H9 (cell line): Measurements from ENCODE around the gene EIF3K. TPM values are rescaled to one million over a fixed set of nuclear protein-coding genes. Genes with fewer than 3 reads are reported as not detected.

Experiments
- DNase-seq: peaks from one replicate; pipeline ENCODE4 v3.0.0-alpha.2; 2017
- H2AFZ ChIP-seq: one replicate; pipeline ENCODE4 v1.6.1; 2013; ENCODE audit warnings: mild to moderate bottlenecking, low read length, control low read depth, moderate library complexity
- H2AK5ac ChIP-seq: 2 replicates; pipeline ENCODE4 v1.6.1; 2013; ENCODE audit warnings: low read length, control low read depth, mixed read lengths; ENCODE audit not compliant: insufficient read length
- H2BK120ac ChIP-seq: one replicate; pipeline ENCODE4 v1.6.1; 2013; ENCODE audit warnings: low read depth, mild to moderate bottlenecking, low read length, control low read depth, inconsistent platforms; ENCODE audit not compliant: poor library complexity, severe bottlenecking
- H2BK12ac ChIP-seq: 2 replicates; pipeline ENCODE4 v1.6.1; 2013; ENCODE audit warnings: low read length, control low read depth, mixed read lengths, low read depth; ENCODE audit not compliant: insufficient read length
- H2BK15ac ChIP-seq: 2 replicates; pipeline ENCODE4 v1.6.1; 2013; ENCODE audit warnings: low read depth, low read length, control low read depth
- H2BK20ac ChIP-seq: one replicate; pipeline ENCODE4 v1.6.1; 2013; ENCODE audit warnings: low read depth, mild to moderate bottlenecking, low read length, control low read depth, inconsistent platforms; ENCODE audit not compliant: poor library complexity, severe bottlenecking
- H2BK5ac ChIP-seq: 2 replicates; pipeline ENCODE4 v1.6.1; 2013; ENCODE audit warnings: low read length, control low read depth, mixed read lengths; ENCODE audit not compliant: insufficient read length
- H3K14ac ChIP-seq: 2 replicates; pipeline ENCODE4 v1.6.1; 2013; ENCODE audit warnings: low read length, control low read depth; ENCODE audit not compliant: insufficient read depth
- H3K18ac ChIP-seq: 2 replicates; pipeline ENCODE4 v1.6.1; 2013; ENCODE audit warnings: low read depth, mild to moderate bottlenecking, mixed read lengths, low read length, control low read depth; ENCODE audit not compliant: insufficient read length
- H3K23ac ChIP-seq: 2 replicates; pipeline ENCODE4 v1.6.1; 2013; ENCODE audit warnings: low read length, control low read depth, mixed read lengths, low read depth; ENCODE audit not compliant: insufficient read length
- H3K23me2 ChIP-seq: 2 replicates; pipeline ENCODE4 v1.6.1; 2013; ENCODE audit warnings: low read depth, mild to moderate bottlenecking, mixed read lengths, low read length, control low read depth; ENCODE audit not compliant: insufficient read length, poor library complexity, severe bottlenecking
- H3K27ac ChIP-seq: 2 replicates; pipeline ENCODE4 v1.5.1; 2013; ENCODE audit warnings: low read length, control low read depth, mixed read lengths, low read depth; ENCODE audit not compliant: insufficient read length
- H3K27me3 ChIP-seq: 2 replicates; pipeline ENCODE4 v1.6.1; 2013; ENCODE audit warnings: low read length, control low read depth, inconsistent platforms; ENCODE audit not compliant: insufficient read depth
- H3K4ac ChIP-seq: 2 replicates; pipeline ENCODE4 v1.6.1; 2013; ENCODE audit warnings: low read depth, mild to moderate bottlenecking, control low read depth, inconsistent platforms, low read length, moderate library complexity
- H3K4me1 ChIP-seq: 2 replicates; pipeline ENCODE4 v1.6.1; 2013; ENCODE audit warnings: low read length, control low read depth, inconsistent platforms; ENCODE audit not compliant: insufficient read depth
- H3K4me2 ChIP-seq: 2 replicates; pipeline ENCODE4 v1.6.1; 2013; ENCODE audit warnings: low read length, control low read depth, mixed read lengths; ENCODE audit not compliant: insufficient read length, insufficient read depth
- H3K56ac ChIP-seq: 2 replicates; pipeline ENCODE4 v1.6.1; 2013; ENCODE audit warnings: low read depth, mild to moderate bottlenecking, mixed read lengths, low read length, control low read depth; ENCODE audit not compliant: insufficient read length
- H3K79me1 ChIP-seq: 2 replicates; pipeline ENCODE4 v1.6.1; 2013; ENCODE audit warnings: low read depth, mild to moderate bottlenecking, moderate library complexity, low read length, control low read depth, inconsistent platforms; ENCODE audit not compliant: insufficient read depth, poor library complexity, severe bottlenecking
- H3K79me2 ChIP-seq: 2 replicates; pipeline ENCODE4 v1.6.1; 2013; ENCODE audit warnings: low read length, control low read depth, inconsistent platforms; ENCODE audit not compliant: insufficient read depth
- H3K9ac ChIP-seq: 2 replicates; pipeline ENCODE4 v1.6.1; 2013; ENCODE audit warnings: low read length, control low read depth, mixed read lengths; ENCODE audit not compliant: insufficient read length; ENCODE audit errors: extremely low read depth
- H3K9me3 ChIP-seq: one replicate; pipeline ENCODE4 v1.6.1; 2013; ENCODE audit warnings: low read depth, low read length, inconsistent platforms; ENCODE audit not compliant: control insufficient read depth
- H3T11ph ChIP-seq: one replicate; pipeline ENCODE4 v1.6.1; 2013; ENCODE audit warnings: mild to moderate bottlenecking, low read length, control low read depth, inconsistent platforms
- H4K20me1 ChIP-seq: one replicate; pipeline ENCODE4 v1.6.1; 2013; ENCODE audit not compliant: control insufficient read depth, insufficient read length, insufficient read depth
- H4K5ac ChIP-seq: 2 replicates; pipeline ENCODE4 v1.6.1; 2013; ENCODE audit warnings: low read depth, mild to moderate bottlenecking, mixed read lengths, low read length, control low read depth; ENCODE audit not compliant: insufficient read length
- H4K8ac ChIP-seq: replicated peaks from 2 replicates; pipeline ENCODE4 v1.6.1; 2013; ENCODE audit warnings: low read length, control low read depth, mixed read lengths, low read depth; ENCODE audit not compliant: insufficient read length
- H4K91ac ChIP-seq: 2 replicates; pipeline ENCODE4 v1.6.1; 2013; ENCODE audit warnings: low read depth, mild to moderate bottlenecking, moderate library complexity, mixed read lengths, low read length, control low read depth; ENCODE audit not compliant: insufficient read length
- H3K27ac Mint-ChIP-seq, 3 experiments: 2 replicates in 2 of 3; 3 replicates in 1 of 3; pipeline ENCODE4 v1.8.0; 2020 to 2021; ENCODE audit warnings: mixed read lengths in 3 of 3, mild to moderate bottlenecking in 1 of 3, moderate library complexity in 1 of 3
- H3K27me3 Mint-ChIP-seq: 2 replicates; pipeline ENCODE4 v1.8.0; 2021; ENCODE audit warnings: low read depth, mild to moderate bottlenecking, moderate library complexity, mixed read lengths
- H3K36me3 Mint-ChIP-seq, 3 experiments: 2 replicates in 2 of 3; 3 replicates in 1 of 3; pipeline ENCODE4 v1.8.0; 2020 to 2021; ENCODE audit warnings: low read depth in 3 of 3, mixed read lengths in 3 of 3; ENCODE audit not compliant: insufficient read depth in 1 of 3
- H3K4me1 Mint-ChIP-seq, 2 experiments: 2 replicates each; pipeline ENCODE4 v1.8.0; 2020; ENCODE audit warnings: mixed read lengths in 2 of 2
- H3K4me3 Mint-ChIP-seq, 2 experiments: 2 replicates in 1 of 2; 3 replicates in 1 of 2; pipeline ENCODE4 v1.8.0; 2020 to 2021; ENCODE audit warnings: mild to moderate bottlenecking in 2 of 2, mixed read lengths in 2 of 2, moderate library complexity in 1 of 2
- H3K9me3 Mint-ChIP-seq, 2 experiments: 2 replicates in 1 of 2; 3 replicates in 1 of 2; pipeline ENCODE4 v1.8.0; 2020; ENCODE audit warnings: mild to moderate bottlenecking in 2 of 2, mixed read lengths in 2 of 2, moderate library complexity in 1 of 2
- CTCF ChIP-seq: fragments of 200-600 bp; sonication (generic); conservative IDR thresholded peaks from 3 replicates; pipeline ENCODE4 v1.8.0; 2021; ENCODE audit warnings: antibody characterized with exemption, mild to moderate bottlenecking
- WGBS: extraction: QIAGEN DNeasy Blood & Tissue Kit; methylation state at CpG from one replicate; pipeline ENCODE4 v1.1.7; 2013; ENCODE audit warnings: missing lambda C conversion rate, low lambda C conversion rate, mixed read lengths; ENCODE audit not compliant: insufficient read length; ENCODE audit errors: extremely low coverage; 5-methylcytosine and 5-hydroxymethylcytosine counted together
- total RNA-seq: library from RNA; stranded (reverse); gene quantifications from 2 replicates; pipeline ENCODE4 v1.2.1, GENCODE V29; 2021

The EIF3K gene
- total RNA-seq, 1 experiment from 2014 or later, result 345 TPM

- Histone ChIP-seq H2AFZ (no peak overlapping the region), H2BK120ac (no peak overlapping the region), H2AK5ac (no peak overlapping the region), H3K4me2 (peak overlapping the region; percentile 93), H3K4ac (no peak overlapping the region), H3K79me2 (peaks cover 54% of the 10 kb centered on the region), H2BK20ac (no peak overlapping the region), H3K14ac (peak overlapping the region; percentile 69), H3K9me3 (no peaks in the 10 kb centered on the region), H3K56ac (no peak overlapping the region), H3K4me1 (peaks cover 13% of the 10 kb centered on the region; the same call in 1 of the 2 replicates), H3K18ac (peak overlapping the region; percentile 11), H3K23me2 (peaks cover 18% of the 10 kb centered on the region), H4K8ac (no peak overlapping the region), H4K5ac (no peak overlapping the region), H2BK12ac (no peak overlapping the region), H3K79me1 (peaks cover 3% of the 10 kb centered on the region), H3K23ac (no peak overlapping the region), H2BK5ac (no peak overlapping the region), H3K27ac (no peak overlapping the region), H3T11ph (no peak overlapping the region), H4K20me1 (no peaks in the 10 kb centered on the region), H3K27me3 (no peaks in the 10 kb centered on the region), H3K9ac (peak overlapping the region; percentile 83), H4K91ac (no peak overlapping the region), H2BK15ac (no peak overlapping the region)
- H3K4me1 Mint-ChIP-seq, result peaks cover 57 to 65% of the 10 kb centered on the region in 2 experiments
- 100% methylated on average over 1 of the region's 13 CpGs for WGBS
- DNase-seq, result no peak
- peak overlapping the region; percentile 41 to 93 (median 46); a peak in 6 of 7 replicates for H3K27ac Mint-ChIP-seq
- no peak for TF ChIP-seq CTCF
- no peaks in the 10 kb centered on the region; the same call in 1 of the 2 replicates for H3K27me3 Mint-ChIP-seq
- H3K9me3 Mint-ChIP-seq, result no peaks in the 10 kb centered on the region; a peak in 1 of 5 replicates
- peaks cover 4% of the 10 kb centered on the region in 3 experiments; a peak in 4 of 7 replicates for H3K36me3 Mint-ChIP-seq
- H3K4me3 Mint-ChIP-seq, result peak overlapping the region; percentile 95 to 100
Observed at GRCh38 chr19:38648769-38649304, 29.8 kb downstream of the EIF3K start.
